Measurements from ENCODE around the gene MTCH1. TPM values are rescaled to one million over a fixed set of nuclear protein-coding genes. Genes with fewer than 3 reads are reported as not detected.

MTCH1 gene
- total RNA-seq, 1 experiment from 2014 or later = 161 TPM

DNA sequence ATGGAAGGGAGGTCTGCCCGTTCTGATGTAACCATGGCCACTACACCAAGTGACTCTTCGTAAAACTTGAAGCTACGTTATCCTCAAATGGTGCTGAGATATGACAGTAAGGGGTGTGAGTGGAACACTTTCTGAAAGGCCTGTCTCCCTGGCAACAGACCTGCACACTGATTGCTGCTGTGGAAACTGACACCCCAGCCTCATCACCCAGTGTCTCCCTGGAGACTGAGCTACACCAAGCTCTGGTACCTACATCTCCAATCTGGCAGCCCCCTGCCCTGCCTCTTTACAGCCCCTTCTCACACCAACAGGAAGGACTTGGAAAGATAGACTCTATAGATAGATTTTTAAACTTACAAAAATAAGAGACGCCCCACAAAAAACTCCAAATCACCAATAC, 18.2 kb downstream of the MTCH1 start:
- no peaks in the 10 kb centered on the region for H3K27me3 ChIP-seq (ENCODE audit: insufficient read depth, low read length)
- H3K36me3 ChIP-seq (ENCODE audit: control insufficient read depth in 1 of 2, insufficient read depth in 2 of 2, low read length in 2 of 2) = peaks cover 36 to 51% of the 10 kb centered on the region in 2 experiments
- CTCF ChIA-PET = no interaction called here
- no peaks in the 10 kb centered on the region for H4K20me1 ChIP-seq (ENCODE audit: insufficient read depth)
- TF ChIP-seq YY1 (IDR thresholded peaks at IDR 0.05; ENCODE audit: extremely low read depth, insufficient replicate concordance, low read depth, low read length) (no peak), POLR2AphosphoS5 (IDR thresholded peaks at IDR 0.05; ENCODE audit: low read depth, low read length) (no peak)
- intact Hi-C loops (cut with micrococcal nuclease) = no loop called here
- DNase-seq (ENCODE audit: low read depth, low spot score) (no peak), ATAC-seq (no peak)
- RAD21 ChIA-PET (ENCODE audit: low non-redundant PET in 1 of 2, low total read pairs in 2 of 2, uncharacterized antibody in 2 of 2, unreplicated experiment in 2 of 2) = no interaction called here
- BruUV-seq (replicated peaks) = no TSS peak
- H3K9ac ChIP-seq (ENCODE audit: low read length) = no peak overlapping the region
- H2AFZ ChIP-seq (ENCODE audit: low read depth, low read length, poor library complexity, severe bottlenecking) = no peak overlapping the region
- H3K4me3 ChIP-seq (replicated peaks in 1 of 2; ENCODE audit: low read depth in 1 of 2, low read length in 2 of 2) = no peak overlapping the region
- no peaks in the 10 kb centered on the region for H3K9me2 ChIP-seq (ENCODE audit: insufficient read depth)
- no peak overlapping the region for H3K4me2 ChIP-seq (ENCODE audit: low read length)
- H3K27ac ChIP-seq (ENCODE audit: low read depth, low read length) = no peak overlapping the region
- no peaks in the 10 kb centered on the region for H3K9me3 ChIP-seq (ENCODE audit: control insufficient read depth in 1 of 2, insufficient read depth in 1 of 2, low read depth in 1 of 2, low read length in 2 of 2)
- POLR2A ChIA-PET = no interaction called here
- H3K4me1 ChIP-seq (ENCODE audit: control insufficient read depth in 1 of 2, insufficient read depth in 2 of 2, low read length in 2 of 2) = peaks cover 3 to 14% of the 10 kb centered on the region in 2 experiments; a peak in 3 of 4 replicates
- H3K79me2 ChIP-seq (ENCODE audit: insufficient read depth, low read length) = no peaks in the 10 kb centered on the region; the same call in 1 of the 2 replicates

DNA sequence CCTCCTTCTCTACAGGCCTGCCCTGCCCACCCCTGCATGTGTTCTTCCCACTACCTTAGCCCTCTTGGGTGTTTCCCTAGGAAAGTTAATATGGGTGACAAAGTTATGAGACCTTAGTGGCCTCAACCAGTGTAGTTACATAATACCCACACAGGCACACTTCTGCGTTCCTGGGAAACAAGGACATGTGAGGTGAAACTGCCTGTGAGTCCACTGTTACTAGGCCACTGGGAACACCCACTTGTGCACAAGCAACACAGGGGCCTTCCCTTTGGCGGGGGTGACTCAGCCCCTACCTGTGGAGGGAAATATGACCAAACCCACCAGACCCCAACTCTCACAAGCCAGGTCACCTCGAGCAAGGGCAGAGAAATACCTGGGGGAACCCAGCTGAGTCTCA, 18.7 kb downstream of the MTCH1 start:
- Histone ChIP-seq H3K4me3 (replicated peaks in 1 of 2; ENCODE audit: low read depth in 1 of 2, low read length in 2 of 2) (no peak overlapping the region), H3K9me3 (ENCODE audit: control insufficient read depth in 1 of 2, insufficient read depth in 1 of 2, low read depth in 1 of 2, low read length in 2 of 2) (no peaks in the 10 kb centered on the region), H3K9me2 (ENCODE audit: insufficient read depth) (no peaks in the 10 kb centered on the region), H3K27ac (ENCODE audit: low read depth, low read length) (no peak overlapping the region), H3K79me2 (ENCODE audit: insufficient read depth, low read length) (no peaks in the 10 kb centered on the region; the same call in 1 of the 2 replicates), H3K9ac (ENCODE audit: low read length) (no peak overlapping the region), H3K36me3 (ENCODE audit: control insufficient read depth in 1 of 2, insufficient read depth in 2 of 2, low read length in 2 of 2) (peaks cover 31 to 47% of the 10 kb centered on the region in 2 experiments), H4K20me1 (ENCODE audit: insufficient read depth) (no peaks in the 10 kb centered on the region), H3K4me2 (ENCODE audit: low read length) (no peak overlapping the region), H3K4me1 (ENCODE audit: control insufficient read depth in 1 of 2, insufficient read depth in 2 of 2, low read length in 2 of 2) (peaks cover 3 to 14% of the 10 kb centered on the region in 2 experiments; a peak in 3 of 4 replicates), H3K27me3 (ENCODE audit: insufficient read depth, low read length) (no peaks in the 10 kb centered on the region), H2AFZ (ENCODE audit: low read depth, low read length, poor library complexity, severe bottlenecking) (no peak overlapping the region)
- RAD21 ChIA-PET (ENCODE audit: low non-redundant PET in 1 of 2, low total read pairs in 2 of 2, uncharacterized antibody in 2 of 2, unreplicated experiment in 2 of 2) = no interaction called here
- no TSS peak for BruUV-seq (replicated peaks)
- CTCF ChIA-PET = no interaction called here
- intact Hi-C loops (cut with micrococcal nuclease) = no loop called here
- ATAC-seq (no peak), DNase-seq (ENCODE audit: low read depth, low spot score) (no peak)
- POLR2A ChIA-PET = no interaction called here
- TF ChIP-seq CEBPB (IDR thresholded peaks at IDR 0.05; ENCODE audit: low read depth) (no peak), POLR2A (IDR thresholded peaks at IDR 0.05; ENCODE audit: borderline replicate concordance, extremely low read depth, insufficient read depth, insufficient read length) (no peak), SP1 (IDR thresholded peaks at IDR 0.05; ENCODE audit: low read depth) (no peak), POLR2AphosphoS5 (IDR thresholded peaks at IDR 0.05; ENCODE audit: low read depth, low read length) (no peak), EGR1 (IDR thresholded peaks at IDR 0.05; ENCODE audit: low read depth) (no peak), EZH2 (IDR thresholded peaks at IDR 0.05) (no peak), ELF1 (IDR thresholded peaks at IDR 0.05; ENCODE audit: borderline replicate concordance, low read depth) (no peak), RAD21 (IDR thresholded peaks at IDR 0.05; ENCODE audit: low read depth) (no peak), YY1 (IDR thresholded peaks at IDR 0.05; ENCODE audit: extremely low read depth, insufficient replicate concordance, low read depth, low read length) (no peak), TCF7L2 (IDR thresholded peaks at IDR 0.05; ENCODE audit: borderline replicate concordance, extremely low read depth, insufficient read depth, insufficient read length) (no peak), ZFX (IDR thresholded peaks at IDR 0.05) (no peak), FOSL1 (IDR thresholded peaks at IDR 0.05; ENCODE audit: low read depth) (no peak), SIN3A (IDR thresholded peaks at IDR 0.05; ENCODE audit: low read depth) (no peak), EZH2phosphoT487 (IDR thresholded peaks at IDR 0.05; ENCODE audit: borderline replicate concordance) (no peak), JUND (IDR thresholded peaks at IDR 0.05) (no peak), ZNF274 (IDR thresholded peaks at IDR 0.05; ENCODE audit: low read depth, low read length) (no peak)
- TF ChIP-seq, protein P1, sequence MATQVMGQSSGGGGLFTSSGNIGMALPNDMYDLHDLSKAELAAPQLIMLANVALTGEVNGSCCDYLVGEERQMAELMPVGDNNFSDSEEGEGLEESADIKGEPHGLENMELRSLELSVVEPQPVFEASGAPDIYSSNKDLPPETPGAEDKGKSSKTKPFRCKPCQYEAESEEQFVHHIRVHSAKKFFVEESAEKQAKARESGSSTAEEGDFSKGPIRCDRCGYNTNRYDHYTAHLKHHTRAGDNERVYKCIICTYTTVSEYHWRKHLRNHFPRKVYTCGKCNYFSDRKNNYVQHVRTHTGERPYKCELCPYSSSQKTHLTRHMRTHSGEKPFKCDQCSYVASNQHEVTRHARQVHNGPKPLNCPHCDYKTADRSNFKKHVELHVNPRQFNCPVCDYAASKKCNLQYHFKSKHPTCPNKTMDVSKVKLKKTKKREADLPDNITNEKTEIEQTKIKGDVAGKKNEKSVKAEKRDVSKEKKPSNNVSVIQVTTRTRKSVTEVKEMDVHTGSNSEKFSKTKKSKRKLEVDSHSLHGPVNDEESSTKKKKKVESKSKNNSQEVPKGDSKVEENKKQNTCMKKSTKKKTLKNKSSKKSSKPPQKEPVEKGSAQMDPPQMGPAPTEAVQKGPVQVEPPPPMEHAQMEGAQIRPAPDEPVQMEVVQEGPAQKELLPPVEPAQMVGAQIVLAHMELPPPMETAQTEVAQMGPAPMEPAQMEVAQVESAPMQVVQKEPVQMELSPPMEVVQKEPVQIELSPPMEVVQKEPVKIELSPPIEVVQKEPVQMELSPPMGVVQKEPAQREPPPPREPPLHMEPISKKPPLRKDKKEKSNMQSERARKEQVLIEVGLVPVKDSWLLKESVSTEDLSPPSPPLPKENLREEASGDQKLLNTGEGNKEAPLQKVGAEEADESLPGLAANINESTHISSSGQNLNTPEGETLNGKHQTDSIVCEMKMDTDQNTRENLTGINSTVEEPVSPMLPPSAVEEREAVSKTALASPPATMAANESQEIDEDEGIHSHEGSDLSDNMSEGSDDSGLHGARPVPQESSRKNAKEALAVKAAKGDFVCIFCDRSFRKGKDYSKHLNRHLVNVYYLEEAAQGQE (IDR thresholded peaks at IDR 0.05; ENCODE audit: low read depth) = no peak

Data from HCT116 (cell line).